HCT116 (cell line): ENCODE data around the gene TCIRG1. TPM values are rescaled to one million over a fixed set of nuclear protein-coding genes. Genes with fewer than 3 reads are reported as not detected.

Experiments
- ATAC-seq: fragments of 200-7000 bp; cut with Tn5 transposase; 2 replicates; pipeline ENCODE4 v1.9.1; 2020; ENCODE audit warnings: mild to moderate bottlenecking, moderate library complexity
- BruUV-seq: library from RNA; stranded (reverse); fragments of 400-500 nt; replicated peaks from 2 replicates; lab custom pipeline; 2021; lab: Mats Ljungman, UMichigan
- CTCF ChIA-PET: fragments of 300-600 bp; sonication (Branson Sonifier 250); formaldehyde crosslinking; loops from one replicate; lab custom pipeline; 2021; ENCODE audit warnings: antibody characterized with exemption; lab: Charles Lee
- POLR2A ChIA-PET: fragments of 300-600, 350-600 bp; sonication (Branson Sonifier 250); formaldehyde crosslinking; loops from one replicate; lab custom pipeline; 2021; ENCODE audit warnings: antibody characterized with exemption; lab: Charles Lee
- RAD21 ChIA-PET, 2 experiments: fragments of 300-600 bp; sonication (Branson Sonifier 250); formaldehyde crosslinking; loops; one replicate each; lab custom pipeline; 2023; ENCODE audit warnings: low total read pairs in 2 of 2; ENCODE audit not compliant: uncharacterized antibody in 2 of 2, unreplicated experiment in 2 of 2, low non-redundant PET in 1 of 2; lab: Charles Lee
- DNase-seq: peaks from one replicate; pipeline ENCODE4 v3.0.0-alpha.2; 2010; ENCODE audit warnings: low read depth, low spot score
- H2AFZ ChIP-seq: fragments of 200-600 bp; shearing (Covaris generic), sonication (generic); 2 replicates; pipeline ENCODE4 v1.6.1; 2017; ENCODE audit warnings: low read depth, mixed run types, mixed read lengths, antibody characterized with exemption, low read length; ENCODE audit not compliant: poor library complexity, severe bottlenecking
- H3K27ac ChIP-seq: 2 replicates; pipeline ENCODE4 v1.5.1; 2012; ENCODE audit warnings: low read depth, low read length
- H3K27me3 ChIP-seq: fragments of 200-600 bp; sonication (generic); 2 replicates; pipeline ENCODE4 v1.6.1; 2016; ENCODE audit warnings: mixed run types, low read length, mixed read lengths; ENCODE audit not compliant: insufficient read depth
- H3K36me3 ChIP-seq, 2 experiments: fragments of 200-500 bp in 1 of 2; fragments of 200-600 bp in 1 of 2; sonication (Bioruptor generic) in 1 of 2; sonication (generic) in 1 of 2; 2 replicates each; pipeline versions ENCODE4 v1.5.1 to v1.6.1; 2014 to 2016; ENCODE audit warnings: low read length in 2 of 2, inconsistent platforms in 1 of 2, mixed read lengths in 1 of 2, mixed run types in 1 of 2; ENCODE audit not compliant: insufficient read depth in 2 of 2, control insufficient read depth in 1 of 2
- H3K4me1 ChIP-seq, 2 experiments: fragments of 200-600 bp in 1 of 2; sonication (generic) in 1 of 2; 2 replicates each; pipeline versions ENCODE4 v1.5.1 to v1.6.1; 2012 to 2017; ENCODE audit warnings: low read length in 2 of 2, inconsistent platforms in 1 of 2, mild to moderate bottlenecking in 1 of 2, mixed read lengths in 1 of 2, mixed run types in 1 of 2, moderate library complexity in 1 of 2; ENCODE audit not compliant: insufficient read depth in 2 of 2, control insufficient read depth in 1 of 2
- H3K4me2 ChIP-seq: fragments of 200-600 bp; sonication (generic); 2 replicates; pipeline ENCODE4 v1.6.1; 2017; ENCODE audit warnings: mixed run types, low read length, mixed read lengths
- H3K4me3 ChIP-seq, 2 experiments: fragments of 200-600 bp in 1 of 2; sonication (generic) in 1 of 2; replicated peaks in 1 of 2; 2 replicates each; pipeline ENCODE4 v1.5.1; 2011 to 2016; ENCODE audit warnings: low read length in 2 of 2, control low read depth in 1 of 2, low read depth in 1 of 2, mild to moderate bottlenecking in 1 of 2, mixed read lengths in 1 of 2, mixed run types in 1 of 2
- H3K79me2 ChIP-seq: fragments of 200-600 bp; sonication (generic); 2 replicates; pipeline ENCODE4 v1.6.1; 2017; ENCODE audit warnings: mild to moderate bottlenecking, mixed run types, low read length, moderate library complexity, mixed read lengths; ENCODE audit not compliant: insufficient read depth
- H3K9ac ChIP-seq: fragments of 200-600 bp; sonication (generic); 2 replicates; pipeline ENCODE4 v1.6.1; 2016; ENCODE audit warnings: low read length, mixed read lengths
- H3K9me2 ChIP-seq: fragments of 200-600 bp; sonication (generic), shearing (Covaris generic); 2 replicates; pipeline ENCODE4 v1.6.1; 2017; ENCODE audit warnings: mixed run types, mild to moderate bottlenecking, moderate library complexity; ENCODE audit not compliant: insufficient read depth
- H3K9me3 ChIP-seq, 2 experiments: fragments of 200-500 bp in 1 of 2; fragments of 200-600 bp in 1 of 2; sonication (Bioruptor generic) in 1 of 2; sonication (generic) in 1 of 2; 2 replicates each; pipeline ENCODE4 v1.6.1; 2014 to 2017; ENCODE audit warnings: low read length in 2 of 2, mixed read lengths in 2 of 2, inconsistent platforms in 1 of 2, low read depth in 1 of 2, mild to moderate bottlenecking in 1 of 2, mixed run types in 1 of 2, moderate library complexity in 1 of 2; ENCODE audit not compliant: control insufficient read depth in 1 of 2, insufficient read depth in 1 of 2
- H4K20me1 ChIP-seq: fragments of 200-600 bp; sonication (generic), shearing (Covaris generic); 2 replicates; pipeline ENCODE4 v1.6.1; 2017; ENCODE audit warnings: mixed run types, mild to moderate bottlenecking, moderate library complexity; ENCODE audit not compliant: insufficient read depth
- EGR1 ChIP-seq: IDR thresholded peaks from 2 replicates; pipeline ENCODE4 v1.6.1; 2012; ENCODE audit warnings: low read depth
- EZH2 ChIP-seq: fragments of 200-600 bp; sonication (generic); IDR thresholded peaks from 2 replicates; pipeline ENCODE4 v1.6.1; 2017; ENCODE audit warnings: antibody characterized with exemption, mixed run types
- FOSL1 ChIP-seq: IDR thresholded peaks from 2 replicates; pipeline ENCODE4 v1.6.1; 2012; ENCODE audit warnings: low read depth
- POLR2A ChIP-seq: IDR thresholded peaks from 2 replicates; pipeline ENCODE4 v1.7.0; 2011; ENCODE audit warnings: borderline replicate concordance; ENCODE audit not compliant: insufficient read depth, insufficient read length; ENCODE audit errors: extremely low read depth
- RAD21 ChIP-seq: IDR thresholded peaks from 2 replicates; pipeline ENCODE4 v1.6.1; 2012; ENCODE audit warnings: low read depth, mild to moderate bottlenecking
- SIN3A ChIP-seq: IDR thresholded peaks from 2 replicates; pipeline ENCODE4 v1.6.1; 2012; ENCODE audit warnings: low read depth
- SP1 ChIP-seq: IDR thresholded peaks from 2 replicates; pipeline ENCODE4 v1.6.1; 2012; ENCODE audit warnings: low read depth
- SRF ChIP-seq: IDR thresholded peaks from 2 replicates; pipeline ENCODE4 v1.6.1; 2012; ENCODE audit warnings: low read depth
- TCF7L2 ChIP-seq: IDR thresholded peaks from 2 replicates; pipeline ENCODE4 v1.7.0; 2011; ENCODE audit warnings: borderline replicate concordance, inconsistent platforms; ENCODE audit not compliant: insufficient read depth, insufficient read length; ENCODE audit errors: extremely low read depth
- YY1 ChIP-seq: IDR thresholded peaks from 2 replicates; pipeline ENCODE4 v1.6.1; 2011; ENCODE audit warnings: low read length, low read depth, moderate library complexity, mild to moderate bottlenecking; ENCODE audit not compliant: insufficient replicate concordance; ENCODE audit errors: extremely low read depth
- ZFX ChIP-seq: fragments of 450-650 bp; IDR thresholded peaks from 2 replicates; pipeline ENCODE4 v1.6.1; 2017
- ZNF274 ChIP-seq: fragments of 200-500 bp; sonication (Bioruptor generic); IDR thresholded peaks from 2 replicates; pipeline ENCODE4 v1.6.1; 2014; ENCODE audit warnings: mild to moderate bottlenecking, low read depth, low read length, inconsistent platforms
- intact Hi-C: fragments of 100-400 bp; cut with micrococcal nuclease; formaldehyde crosslinking; loops from 2 replicates; pipeline ENCODE4 v1.10.0; 2022
- total RNA-seq: library from RNA; stranded (reverse); gene quantifications from one replicate; pipeline ENCODE4 v1.2.1, GENCODE V29; 2021; ENCODE audit not compliant: unreplicated experiment
- TF ChIP-seq, protein P1 (sequence below): IDR thresholded peaks from 2 replicates; pipeline ENCODE4 v1.6.1; 2012
- TF ChIP-seq, protein P2 (sequence below): IDR thresholded peaks from 2 replicates; pipeline ENCODE4 v1.6.1; 2012; ENCODE audit warnings: low read depth
- TF ChIP-seq, protein P3 (sequence below): IDR thresholded peaks from 2 replicates; pipeline ENCODE4 v1.6.1; 2011; ENCODE audit warnings: mild to moderate bottlenecking, low read length, moderate library complexity; ENCODE audit not compliant: insufficient replicate concordance; ENCODE audit errors: extremely low read depth
- TF ChIP-seq, protein P4 (sequence below): IDR thresholded peaks from 2 replicates; pipeline ENCODE4 v1.6.1; 2012
- TF ChIP-seq, protein P5 (sequence below), 3 experiments: fragments of 200-600 bp in 1 of 3; sonication (generic) in 1 of 3; IDR thresholded peaks in 2 of 3; conservative IDR thresholded peaks in 1 of 3; 2 replicates each; pipeline ENCODE4 v1.5.1; 2012 to 2017; ENCODE audit warnings: low read depth in 2 of 3, low read length in 2 of 3, antibody characterized with exemption in 1 of 3, borderline replicate concordance in 1 of 3, control low read depth in 1 of 3, mild to moderate bottlenecking in 1 of 3, mixed read lengths in 1 of 3, mixed run types in 1 of 3, moderate library complexity in 1 of 3; ENCODE audit not compliant: insufficient read depth in 1 of 3

TCIRG1 gene
- total RNA-seq, 1 experiment from 2014 or later, result 101 TPM

DNA sequence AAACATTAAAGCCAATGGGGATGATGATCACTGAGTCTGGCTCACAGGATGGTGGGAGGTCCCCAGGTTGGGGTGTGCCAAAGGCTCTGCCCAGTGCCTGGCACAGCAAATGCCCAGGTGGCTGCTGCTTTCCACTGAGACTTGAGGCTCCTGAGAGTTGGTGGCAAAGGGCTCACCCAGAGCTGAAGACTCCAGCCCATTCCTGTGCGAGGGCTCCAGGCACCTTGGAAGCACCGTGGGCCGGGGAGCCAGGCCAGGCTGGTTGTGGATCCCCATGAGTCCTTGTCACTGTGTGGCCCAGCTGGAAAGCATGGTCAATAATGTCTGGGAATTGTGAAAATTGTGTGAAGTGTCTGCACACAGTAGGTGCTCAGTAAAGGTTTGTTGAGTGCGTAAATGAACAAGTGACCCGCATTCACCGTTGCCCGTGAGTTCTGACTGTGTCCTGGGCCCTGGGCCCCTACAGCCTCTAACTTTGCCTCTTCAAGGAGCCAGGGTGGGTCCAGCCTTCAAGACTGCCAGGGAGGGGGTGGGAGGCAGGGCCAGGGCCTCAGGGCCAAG, 32.1 kb upstream of the TCIRG1 start:
- Histone ChIP-seq H2AFZ (no peak overlapping the region), H3K4me3 (no peak overlapping the region), H3K79me2 (0 out of 2 replicates have a peak, but pooled peaks cover 14% of the 10 kb centered on the region), H3K9ac (no peak overlapping the region), H3K27me3 (no peaks in the 10 kb centered on the region), H4K20me1 (no peaks in the 10 kb centered on the region), H3K36me3 (no peaks in the 10 kb centered on the region), H3K9me2 (no peaks in the 10 kb centered on the region), H3K4me2 (no peak overlapping the region), H3K27ac (no peak overlapping the region), H3K9me3 (no peaks in the 10 kb centered on the region)
- intact Hi-C loops, result no loop called here
- ChIA-PET CTCF (no interaction called here), POLR2A (no interaction called here), RAD21 (no interaction called here)
- BruUV-seq, result no TSS peak
- DNase-seq, result no peak
- TF ChIP-seq POLR2A, result no peak
- TF ChIP-seq, protein P1, sequence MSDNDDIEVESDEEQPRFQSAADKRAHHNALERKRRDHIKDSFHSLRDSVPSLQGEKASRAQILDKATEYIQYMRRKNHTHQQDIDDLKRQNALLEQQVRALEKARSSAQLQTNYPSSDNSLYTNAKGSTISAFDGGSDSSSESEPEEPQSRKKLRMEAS, result no peak
- no peak for TF ChIP-seq EZH2
- no peak for TF ChIP-seq YY1
- no peak for TF ChIP-seq TCF7L2
- no peak for TF ChIP-seq RAD21
- TF ChIP-seq ZFX, result no peak
- TF ChIP-seq SRF, result no peak
- no peak for TF ChIP-seq SIN3A
- TF ChIP-seq, protein P2, sequence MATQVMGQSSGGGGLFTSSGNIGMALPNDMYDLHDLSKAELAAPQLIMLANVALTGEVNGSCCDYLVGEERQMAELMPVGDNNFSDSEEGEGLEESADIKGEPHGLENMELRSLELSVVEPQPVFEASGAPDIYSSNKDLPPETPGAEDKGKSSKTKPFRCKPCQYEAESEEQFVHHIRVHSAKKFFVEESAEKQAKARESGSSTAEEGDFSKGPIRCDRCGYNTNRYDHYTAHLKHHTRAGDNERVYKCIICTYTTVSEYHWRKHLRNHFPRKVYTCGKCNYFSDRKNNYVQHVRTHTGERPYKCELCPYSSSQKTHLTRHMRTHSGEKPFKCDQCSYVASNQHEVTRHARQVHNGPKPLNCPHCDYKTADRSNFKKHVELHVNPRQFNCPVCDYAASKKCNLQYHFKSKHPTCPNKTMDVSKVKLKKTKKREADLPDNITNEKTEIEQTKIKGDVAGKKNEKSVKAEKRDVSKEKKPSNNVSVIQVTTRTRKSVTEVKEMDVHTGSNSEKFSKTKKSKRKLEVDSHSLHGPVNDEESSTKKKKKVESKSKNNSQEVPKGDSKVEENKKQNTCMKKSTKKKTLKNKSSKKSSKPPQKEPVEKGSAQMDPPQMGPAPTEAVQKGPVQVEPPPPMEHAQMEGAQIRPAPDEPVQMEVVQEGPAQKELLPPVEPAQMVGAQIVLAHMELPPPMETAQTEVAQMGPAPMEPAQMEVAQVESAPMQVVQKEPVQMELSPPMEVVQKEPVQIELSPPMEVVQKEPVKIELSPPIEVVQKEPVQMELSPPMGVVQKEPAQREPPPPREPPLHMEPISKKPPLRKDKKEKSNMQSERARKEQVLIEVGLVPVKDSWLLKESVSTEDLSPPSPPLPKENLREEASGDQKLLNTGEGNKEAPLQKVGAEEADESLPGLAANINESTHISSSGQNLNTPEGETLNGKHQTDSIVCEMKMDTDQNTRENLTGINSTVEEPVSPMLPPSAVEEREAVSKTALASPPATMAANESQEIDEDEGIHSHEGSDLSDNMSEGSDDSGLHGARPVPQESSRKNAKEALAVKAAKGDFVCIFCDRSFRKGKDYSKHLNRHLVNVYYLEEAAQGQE, result no peak
- no peak for TF ChIP-seq SP1
- no peak for TF ChIP-seq ZNF274
- no peak for TF ChIP-seq FOSL1
- no peak for TF ChIP-seq EGR1
- TF ChIP-seq, protein P3, sequence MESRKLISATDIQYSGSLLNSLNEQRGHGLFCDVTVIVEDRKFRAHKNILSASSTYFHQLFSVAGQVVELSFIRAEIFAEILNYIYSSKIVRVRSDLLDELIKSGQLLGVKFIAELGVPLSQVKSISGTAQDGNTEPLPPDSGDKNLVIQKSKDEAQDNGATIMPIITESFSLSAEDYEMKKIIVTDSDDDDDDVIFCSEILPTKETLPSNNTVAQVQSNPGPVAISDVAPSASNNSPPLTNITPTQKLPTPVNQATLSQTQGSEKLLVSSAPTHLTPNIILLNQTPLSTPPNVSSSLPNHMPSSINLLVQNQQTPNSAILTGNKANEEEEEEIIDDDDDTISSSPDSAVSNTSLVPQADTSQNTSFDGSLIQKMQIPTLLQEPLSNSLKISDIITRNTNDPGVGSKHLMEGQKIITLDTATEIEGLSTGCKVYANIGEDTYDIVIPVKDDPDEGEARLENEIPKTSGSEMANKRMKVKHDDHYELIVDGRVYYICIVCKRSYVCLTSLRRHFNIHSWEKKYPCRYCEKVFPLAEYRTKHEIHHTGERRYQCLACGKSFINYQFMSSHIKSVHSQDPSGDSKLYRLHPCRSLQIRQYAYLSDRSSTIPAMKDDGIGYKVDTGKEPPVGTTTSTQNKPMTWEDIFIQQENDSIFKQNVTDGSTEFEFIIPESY, result no peak
- TF ChIP-seq, protein P4, sequence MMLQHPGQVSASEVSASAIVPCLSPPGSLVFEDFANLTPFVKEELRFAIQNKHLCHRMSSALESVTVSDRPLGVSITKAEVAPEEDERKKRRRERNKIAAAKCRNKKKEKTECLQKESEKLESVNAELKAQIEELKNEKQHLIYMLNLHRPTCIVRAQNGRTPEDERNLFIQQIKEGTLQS, result no peak
- TF ChIP-seq, protein P5, sequence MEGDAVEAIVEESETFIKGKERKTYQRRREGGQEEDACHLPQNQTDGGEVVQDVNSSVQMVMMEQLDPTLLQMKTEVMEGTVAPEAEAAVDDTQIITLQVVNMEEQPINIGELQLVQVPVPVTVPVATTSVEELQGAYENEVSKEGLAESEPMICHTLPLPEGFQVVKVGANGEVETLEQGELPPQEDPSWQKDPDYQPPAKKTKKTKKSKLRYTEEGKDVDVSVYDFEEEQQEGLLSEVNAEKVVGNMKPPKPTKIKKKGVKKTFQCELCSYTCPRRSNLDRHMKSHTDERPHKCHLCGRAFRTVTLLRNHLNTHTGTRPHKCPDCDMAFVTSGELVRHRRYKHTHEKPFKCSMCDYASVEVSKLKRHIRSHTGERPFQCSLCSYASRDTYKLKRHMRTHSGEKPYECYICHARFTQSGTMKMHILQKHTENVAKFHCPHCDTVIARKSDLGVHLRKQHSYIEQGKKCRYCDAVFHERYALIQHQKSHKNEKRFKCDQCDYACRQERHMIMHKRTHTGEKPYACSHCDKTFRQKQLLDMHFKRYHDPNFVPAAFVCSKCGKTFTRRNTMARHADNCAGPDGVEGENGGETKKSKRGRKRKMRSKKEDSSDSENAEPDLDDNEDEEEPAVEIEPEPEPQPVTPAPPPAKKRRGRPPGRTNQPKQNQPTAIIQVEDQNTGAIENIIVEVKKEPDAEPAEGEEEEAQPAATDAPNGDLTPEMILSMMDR (IDR thresholded peaks at IDR 0.05 in 2 of 3, conservative IDR thresholded peaks at IDR 0.05 in 1 of 3; ENCODE audit: borderline replicate concordance in 1 of 3, insufficient read depth in 1 of 3, low read depth in 2 of 3, low read length in 2 of 3), result no peak
- TF ChIP-seq, all 23 proteins: peak for 0
- peaks cover 46 to 64% of the 10 kb centered on the region in 2 experiments for H3K4me1 ChIP-seq
- ATAC-seq, result no peak
